Panc1 (cell line): Measurements from ENCODE around the gene PZP.

Experiments used
- CTCF ChIP-seq: fragments of 450-650 bp; IDR thresholded peaks from 2 replicates; pipeline ENCODE4 v1.5.1; 2017; ENCODE audit warnings: mild to moderate bottlenecking
- POLR2AphosphoS5 ChIP-seq: IDR thresholded peaks from 2 replicates; pipeline ENCODE4 v1.6.1; 2012; ENCODE audit warnings: mild to moderate bottlenecking, low read depth, low read length, moderate library complexity

- TF ChIP-seq CTCF (no peak), POLR2AphosphoS5 (no peak)
These were observed 3.8 kb downstream of the PZP start for GRCh38 chr12:9204380-9204779.
